GM21381 (cell line): Measurements from ENCODE around the gene PLSCR4.

Source experiments
- ATAC-seq: cut with Tn5 transposase; IDR thresholded peaks from one replicate; pipeline ENCODE4 v1.9.1; 2021; ENCODE audit warnings: mild to moderate bottlenecking, moderate library complexity; ENCODE audit not compliant: unreplicated experiment

Gene PLSCR4

DNA sequence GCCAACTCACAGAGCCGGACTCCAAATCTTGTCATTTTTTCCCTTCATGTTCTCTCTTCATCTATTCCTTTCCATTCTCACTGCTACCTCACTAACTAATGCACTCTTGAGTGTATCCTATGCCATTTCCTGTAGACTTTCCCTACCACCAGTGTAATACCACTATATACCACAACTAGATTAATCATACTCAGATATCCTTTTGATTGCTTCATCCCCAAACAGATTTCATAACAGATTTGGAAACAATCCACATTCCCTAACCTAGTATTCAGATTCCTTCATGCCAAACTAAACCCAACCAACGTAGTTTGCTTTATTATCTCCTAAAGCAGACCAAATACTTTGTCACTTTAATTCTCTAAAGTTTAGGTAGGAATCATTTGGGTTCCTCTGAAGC, 87.3 kb downstream of the PLSCR4 start:
- no peak for ATAC-seq

DNA sequence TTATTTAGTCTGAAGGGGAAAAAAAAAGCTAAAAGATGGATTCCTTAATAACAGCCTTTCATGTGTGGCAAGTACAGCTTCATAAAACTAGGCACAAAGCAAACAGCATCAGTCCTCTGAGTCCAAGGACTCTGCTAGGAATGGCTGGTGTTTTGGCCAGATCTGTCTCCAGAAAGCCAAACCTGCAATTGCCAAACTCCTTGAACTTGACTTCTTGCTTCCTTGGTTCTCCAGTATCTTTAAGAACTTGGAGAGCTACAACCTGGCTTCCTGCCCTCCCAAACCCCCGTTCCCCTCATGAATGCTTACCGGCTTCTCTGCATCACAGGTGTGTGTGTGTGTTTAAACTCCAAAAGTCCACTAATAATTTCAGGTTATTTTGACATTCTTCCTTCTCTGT, 88.3 kb downstream of the PLSCR4 start:
- ATAC-seq = no peak

GRCh38 chr3:146161663-146162002, 89.3 kb downstream of the PLSCR4 start:
- no peak for ATAC-seq

- ATAC-seq = peak; percentile 69
Observed at GRCh38 chr3:146160964-146161662, 89.8 kb downstream of the PLSCR4 start, which contains the start of gene PLOD2. Gene PLOD2, minus strand, starts transcription at chr3:146161184. Its CDS starts 195 bp downstream, at chr3:146160989.

- ATAC-seq = no peak
Observed at GRCh38 chr3:146160321-146160963, 90.5 kb downstream of the PLSCR4 start.

GRCh38 chr3:146159616-146160320, 91.1 kb downstream of the PLSCR4 start:
- ATAC-seq = no peak

- ATAC-seq = no peak
Observed at GRCh38 chr3:146159037-146159436, 91.9 kb downstream of the PLSCR4 start.

- ATAC-seq = no peak
Observed at GRCh38 chr3:146157325-146158060, 93.4 kb downstream of the PLSCR4 start.

DNA sequence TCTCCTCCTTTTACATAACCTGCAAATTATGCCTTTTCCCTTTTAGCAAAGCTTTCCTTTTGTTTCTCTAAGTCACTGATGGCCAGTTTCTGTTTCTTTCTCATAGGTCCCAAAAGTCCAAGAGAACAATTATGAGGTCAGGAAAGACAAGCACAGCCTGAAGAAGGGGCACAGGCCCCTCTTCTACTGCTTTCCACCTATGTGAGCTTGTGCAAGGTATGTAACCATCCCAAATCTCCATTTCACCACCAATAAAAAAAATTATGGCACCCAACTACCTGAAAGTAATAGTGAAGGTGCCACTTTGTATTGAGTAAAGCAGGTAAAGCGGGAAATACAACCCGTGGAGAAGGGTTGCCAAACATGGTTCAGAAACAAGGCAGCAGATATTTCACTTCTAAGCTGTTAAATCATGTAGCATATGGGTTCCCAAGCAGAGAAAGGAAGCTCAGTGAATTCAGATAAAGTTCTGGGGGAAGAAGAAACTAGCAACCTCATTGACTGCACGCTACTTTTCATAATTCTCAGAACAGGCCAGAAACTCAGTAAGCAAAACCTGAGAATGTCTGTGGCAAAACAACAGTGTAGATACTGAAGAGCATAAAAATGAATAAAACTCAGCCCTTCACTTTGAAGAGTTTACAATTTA, 94.1 kb downstream of the PLSCR4 start:
- ATAC-seq = no peak

- ATAC-seq = no peak
Observed at GRCh38 chr3:146156095-146156494, 94.8 kb downstream of the PLSCR4 start.

- ATAC-seq = no peak
Observed at GRCh38 chr3:146154995-146155394, 95.9 kb downstream of the PLSCR4 start.

- no peak for ATAC-seq
Observed at GRCh38 chr3:146154316-146154715, 96.6 kb downstream of the PLSCR4 start.

DNA sequence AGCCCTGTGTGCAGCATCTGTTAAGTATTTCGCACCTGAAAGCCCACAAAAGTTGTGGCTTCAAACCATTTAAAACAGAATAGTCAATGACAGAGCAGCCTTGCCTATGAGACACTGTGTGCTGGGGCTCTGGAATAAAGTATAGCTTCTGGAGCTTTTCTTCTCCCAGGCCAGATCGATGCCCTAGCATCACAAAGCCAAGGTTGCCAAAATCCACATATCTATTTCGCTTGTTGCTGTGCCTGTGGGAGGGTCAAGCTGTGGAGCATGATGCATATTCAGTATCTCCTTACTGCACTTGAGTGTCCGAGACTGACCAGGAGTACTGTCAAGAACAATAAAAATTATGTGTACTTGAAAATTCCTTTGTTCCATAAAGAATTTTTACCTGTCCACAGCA, 97.5 kb downstream of the PLSCR4 start:
- no peak for ATAC-seq

GRCh38 chr3:146152834-146153233, 98.1 kb downstream of the PLSCR4 start:
- no peak for ATAC-seq

- no peak for ATAC-seq
Observed at GRCh38 chr3:146148468-146148931, 102.4 kb downstream of the PLSCR4 start.

- no peak for ATAC-seq
Observed at GRCh38 chr3:146145642-146146041, 105.3 kb downstream of the PLSCR4 start.

GRCh38 chr3:146142757-146143156, 108.1 kb downstream of the PLSCR4 start:
- ATAC-seq = no peak
